Hepatocyte (in vitro differentiated cells): ENCODE measurements around the gene PMS1. TPM values are rescaled to one million over a fixed set of nuclear protein-coding genes. Genes with fewer than 3 reads are reported as not detected.

Experiments used
- DNase-seq: peaks from one replicate; pipeline ENCODE4 v3.0.0-alpha.2; 2016; ENCODE audit warnings: low spot score
- H2AFZ ChIP-seq: fragments of 200-600 bp; sonication (generic); 2 replicates; pipeline ENCODE4 v1.6.0; 2016; ENCODE audit warnings: antibody characterized with exemption, mild to moderate bottlenecking
- H3K27ac ChIP-seq: fragments of 200-600 bp; sonication (generic); 2 replicates; pipeline ENCODE4 v1.5.1; 2016; ENCODE audit warnings: mild to moderate bottlenecking
- H3K27me3 ChIP-seq: fragments of 200-600 bp; sonication (generic); 2 replicates; pipeline ENCODE4 v1.6.1; 2016
- H3K36me3 ChIP-seq: fragments of 200-600 bp; sonication (generic); replicated peaks from 2 replicates; pipeline ENCODE4 v1.5.1; 2016; ENCODE audit warnings: low read depth; ENCODE audit not compliant: insufficient read depth
- H3K4me1 ChIP-seq: fragments of 200-600 bp; sonication (generic); 2 replicates; pipeline ENCODE4 v1.5.1; 2016; ENCODE audit warnings: mild to moderate bottlenecking, moderate library complexity; ENCODE audit not compliant: insufficient read depth
- H3K4me2 ChIP-seq: fragments of 200-600 bp; sonication (generic); 2 replicates; pipeline ENCODE4 v1.6.0; 2016
- H3K4me3 ChIP-seq: fragments of 200-600 bp; sonication (generic); 2 replicates; pipeline ENCODE4 v1.5.1; 2016; ENCODE audit warnings: mild to moderate bottlenecking
- H3K79me2 ChIP-seq: fragments of 200-600 bp; sonication (generic); 2 replicates; pipeline ENCODE4 v1.6.0; 2017; ENCODE audit warnings: mild to moderate bottlenecking
- H3K9me2 ChIP-seq: fragments of 200-600 bp; sonication (generic); replicated peaks from 2 replicates; pipeline ENCODE4 v1.6.0; 2017; ENCODE audit warnings: mild to moderate bottlenecking; ENCODE audit not compliant: insufficient read depth
- H3K9me3 ChIP-seq: fragments of 200-600 bp; sonication (generic); 2 replicates; pipeline ENCODE4 v1.5.1; 2016; ENCODE audit warnings: low read depth, mild to moderate bottlenecking
- H4K20me1 ChIP-seq: fragments of 200-600 bp; sonication (generic); 2 replicates; pipeline ENCODE4 v1.6.0; 2016; ENCODE audit warnings: mild to moderate bottlenecking; ENCODE audit not compliant: insufficient read depth, poor library complexity, severe bottlenecking
- CTCF ChIP-seq: fragments of 200-600 bp; sonication (generic); IDR thresholded peaks from 2 replicates; pipeline ENCODE4 v1.5.1; 2016; ENCODE audit warnings: antibody characterized with exemption, mild to moderate bottlenecking; ENCODE audit not compliant: poor library complexity
- EZH2 ChIP-seq: fragments of 200-600 bp; sonication (generic); IDR thresholded peaks from 2 replicates; pipeline ENCODE4 v1.6.1; 2016; ENCODE audit warnings: antibody characterized with exemption, mild to moderate bottlenecking, borderline replicate concordance
- EZH2phosphoT487 ChIP-seq: fragments of 200-600 bp; sonication (generic); IDR thresholded peaks from one replicate; pipeline ENCODE4 v1.6.1; 2018; ENCODE audit warnings: antibody characterized with exemption, mild to moderate bottlenecking, low read depth, moderate library complexity; ENCODE audit not compliant: unreplicated experiment, severe bottlenecking
- WGBS: methylation state at CpG from one replicate; pipeline ENCODE4 v1.1.6; 2016; ENCODE audit warnings: low lambda C conversion rate; ENCODE audit errors: missing lambda C conversion rate; 5-methylcytosine and 5-hydroxymethylcytosine counted together
- polyA plus RNA-seq: library from polyadenylated mRNA; unstranded; fragments of >200 nt; fragmentation: Nextera tagmentation; extraction: Ambion mirVana; gene quantifications from 2 replicates; pipeline ENCODE4 v1.2.1, GENCODE V29; 2016
- total RNA-seq: library from RNA; depleted of rRNA; stranded (reverse); fragments of >200 nt; gene quantifications from 2 replicates; pipeline ENCODE4 v1.2.3, GENCODE V29; 2014

The PMS1 gene
- total and polyA plus RNA-seq, 2 experiments from 2014 or later = 13.1 to 14.6 TPM

- Histone ChIP-seq H3K9me2 (no peaks in the 10 kb centered on the region), H3K4me3 (no peak overlapping the region), H3K4me2 (no peak overlapping the region), H3K27ac (no peak overlapping the region), H3K27me3 (no peaks in the 10 kb centered on the region), H4K20me1 (no peaks in the 10 kb centered on the region), H3K79me2 (no peaks in the 10 kb centered on the region), H3K36me3 (no peaks in the 10 kb centered on the region), H3K4me1 (no peaks in the 10 kb centered on the region), H2AFZ (no peak overlapping the region), H3K9me3 (no peaks in the 10 kb centered on the region)
- 69% methylated on average over 2 of the region's 2 CpGs for WGBS
- TF ChIP-seq EZH2phosphoT487 (no peak), EZH2 (no peak), CTCF (no peak)
- no peak for DNase-seq
Observed at GRCh38 chr2:189876271-189876670, 92.0 kb downstream of the PMS1 start.

- TF ChIP-seq EZH2 (no peak), EZH2phosphoT487 (no peak), CTCF (no peak)
- no peaks in the 10 kb centered on the region for H3K79me2 ChIP-seq
- H3K27ac ChIP-seq = no peak overlapping the region
- no peaks in the 10 kb centered on the region for H3K27me3 ChIP-seq
- H4K20me1 ChIP-seq = no peaks in the 10 kb centered on the region
- no peaks in the 10 kb centered on the region for H3K36me3 ChIP-seq
- H2AFZ ChIP-seq = no peak overlapping the region
- H3K4me3 ChIP-seq = no peak overlapping the region
- no peaks in the 10 kb centered on the region for H3K9me2 ChIP-seq
- DNase-seq = no peak
- H3K4me1 ChIP-seq = no peaks in the 10 kb centered on the region
- WGBS = 95% methylated on average over 8 of the region's 8 CpGs
- H3K9me3 ChIP-seq = no peaks in the 10 kb centered on the region
- H3K4me2 ChIP-seq = no peak overlapping the region
Observed at GRCh38 chr2:189879716-189880081, 95.4 kb downstream of the PMS1 start.

GRCh38 chr2:189880429-189880828, 96.2 kb downstream of the PMS1 start:
- no peak overlapping the region for H3K27ac ChIP-seq
- H2AFZ ChIP-seq = no peak overlapping the region
- H4K20me1 ChIP-seq = no peaks in the 10 kb centered on the region
- DNase-seq = no peak
- no peaks in the 10 kb centered on the region for H3K36me3 ChIP-seq
- no peaks in the 10 kb centered on the region for H3K79me2 ChIP-seq
- H3K9me2 ChIP-seq = no peaks in the 10 kb centered on the region
- no peaks in the 10 kb centered on the region for H3K9me3 ChIP-seq
- no peaks in the 10 kb centered on the region for H3K4me1 ChIP-seq
- H3K4me2 ChIP-seq = no peak overlapping the region
- no peaks in the 10 kb centered on the region for H3K27me3 ChIP-seq
- H3K4me3 ChIP-seq = no peak overlapping the region
- WGBS = 39% methylated on average over 2 of the region's 2 CpGs
- TF ChIP-seq EZH2phosphoT487 = no peak
- no peak for TF ChIP-seq EZH2
- no peak for TF ChIP-seq CTCF

- no peak overlapping the region for H3K4me3 ChIP-seq
- no peaks in the 10 kb centered on the region for H4K20me1 ChIP-seq
- no peak overlapping the region for H3K4me2 ChIP-seq
- 71% methylated on average over 5 of the region's 5 CpGs for WGBS
- no peak overlapping the region for H3K27ac ChIP-seq
- TF ChIP-seq EZH2phosphoT487 = no peak
- no peak for TF ChIP-seq CTCF
- no peak for TF ChIP-seq EZH2
- DNase-seq = no peak
- no peaks in the 10 kb centered on the region for H3K4me1 ChIP-seq
- H2AFZ ChIP-seq = no peak overlapping the region
- no peaks in the 10 kb centered on the region for H3K79me2 ChIP-seq
- H3K36me3 ChIP-seq = no peaks in the 10 kb centered on the region
- no peaks in the 10 kb centered on the region for H3K9me3 ChIP-seq
- no peaks in the 10 kb centered on the region for H3K9me2 ChIP-seq
- H3K27me3 ChIP-seq = no peaks in the 10 kb centered on the region
Observed at GRCh38 chr2:189880832-189881492, 96.7 kb downstream of the PMS1 start.
